ENCODE results near the gene PGPEP1. TPM values are rescaled to one million over a fixed set of nuclear protein-coding genes. Genes with fewer than 3 reads are reported as not detected.

Gene PGPEP1
- total RNA-seq (2022) (6.5 and 11.9 TPM in 2 replicates), Bru-seq, nascent RNA (percentile 37 among the genes with signal in this experiment), BruChase-seq, experiment 1, labeled RNA remaining after a 6-hour chase (percentile 60 among the genes with signal in this experiment), BruChase-seq, experiment 2, labeled RNA remaining after a 2-hour chase (percentile 50 among the genes with signal in this experiment)
- long read RNA-seq, partial matches to known transcripts = 0 of 4 reads
- long read RNA-seq, other reads (novel, unspliced or antisense) = 4 of 4 reads

- no peak for TF ChIP-seq CTCF (IDR thresholded peaks at IDR 0.05; ENCODE audit: unreplicated experiment)
- no peaks in the 10 kb centered on the region for H3K9me3 Mint-ChIP-seq (ENCODE audit: unreplicated experiment)
- H3K27ac Mint-ChIP-seq (ENCODE audit: low read depth, unreplicated experiment) = no peak within 1 kb of the TSS
- intact Hi-C loops (cut with micrococcal nuclease) = no loop called here
- peak within 1 kb of the TSS; percentile 58 for H3K4me3 Mint-ChIP-seq (ENCODE audit: unreplicated experiment)
- peaks cover 11% of the 10 kb centered on the region for H3K36me3 Mint-ChIP-seq (ENCODE audit: insufficient read depth, unreplicated experiment)
- no TSS peak for BruUV-seq (replicated peaks)
- ChIA-PET CTCF (interaction anchor here (1.5 to 3.1 kb wide), 6 partner anchors 9 to 71 kb away, joined by 6 to 26 read pairs (median 11); no protein-coding TSS in a partner anchor), POLR2A (interaction anchor here (0.6 to 6.7 kb wide), 6 partner anchors 11 to 149 kb away, joined by 3 to 32 read pairs (median 10); partner anchors contain the start of genes JUND, LSM4 and SSBP4)
- DNase-seq (ENCODE audit: unreplicated experiment) = no peak
- peaks cover 11% of the 10 kb centered on the region for H3K4me1 Mint-ChIP-seq (ENCODE audit: insufficient read depth, unreplicated experiment)
- H3K27me3 Mint-ChIP-seq (ENCODE audit: insufficient read depth, unreplicated experiment) = no peaks in the 10 kb centered on the region
Measured at GRCh38 chr19:18340190-18340989, at the start of gene PGPEP1. PGPEP1 (plus strand) TSS chr19:18340598; CDS start chr19:18340682, 84 bp downstream.

- no peak for DNase-seq (ENCODE audit: unreplicated experiment)
- Mint-ChIP-seq H3K27ac (ENCODE audit: low read depth, unreplicated experiment) (peak overlapping the region; percentile 97), H3K27me3 (ENCODE audit: insufficient read depth, unreplicated experiment) (no peaks in the 10 kb centered on the region), H3K36me3 (ENCODE audit: insufficient read depth, unreplicated experiment) (peaks cover 6% of the 10 kb centered on the region), H3K9me3 (ENCODE audit: unreplicated experiment) (no peaks in the 10 kb centered on the region), H3K4me3 (ENCODE audit: unreplicated experiment) (peak overlapping the region; percentile 78), H3K4me1 (ENCODE audit: insufficient read depth, unreplicated experiment) (peaks cover 24% of the 10 kb centered on the region)
- TF ChIP-seq CTCF (IDR thresholded peaks at IDR 0.05; ENCODE audit: unreplicated experiment) = no peak
- ChIA-PET POLR2A (interaction anchor here (0.7 to 4.0 kb wide), 7 partner anchors 11 to 99 kb away, joined by 5 to 170 read pairs (median 15); partner anchors contain the start of genes IQCN, JUND, LSM4 and MPV17L2), CTCF (interaction anchor here (0.5 kb wide), 1 partner anchor 8 kb away, joined by 5 read pairs; no protein-coding TSS in a partner anchor)
- intact Hi-C loops (cut with micrococcal nuclease) = no loop called here
- BruUV-seq (replicated peaks) = no TSS peak
Measured at GRCh38 chr19:18291019-18291524, 49.3 kb upstream of the PGPEP1 start.

GRCh38 chr19:18291590-18292461 is 48.6 kb upstream of the PGPEP1 start:
- Mint-ChIP-seq H3K4me1 (ENCODE audit: insufficient read depth, unreplicated experiment) (peaks cover 19% of the 10 kb centered on the region), H3K27ac (ENCODE audit: low read depth, unreplicated experiment) (peak overlapping the region; percentile 97), H3K27me3 (ENCODE audit: insufficient read depth, unreplicated experiment) (no peaks in the 10 kb centered on the region), H3K9me3 (ENCODE audit: unreplicated experiment) (no peaks in the 10 kb centered on the region), H3K36me3 (ENCODE audit: insufficient read depth, unreplicated experiment) (peaks cover 6% of the 10 kb centered on the region), H3K4me3 (ENCODE audit: unreplicated experiment) (peak overlapping the region; percentile 78)
- no peak for TF ChIP-seq CTCF (IDR thresholded peaks at IDR 0.05; ENCODE audit: unreplicated experiment)
- TSS peak; percentile 83 for BruUV-seq (replicated peaks)
- ChIA-PET POLR2A (interaction anchor here (0.6 to 4.0 kb wide), 14 partner anchors 10 to 252 kb away, joined by 3 to 170 read pairs (median 6); partner anchors contain the start of genes IQCN, JUND, LSM4 and MPV17L2), CTCF (interaction anchor here (0.5 to 2.7 kb wide), 7 partner anchors 9 to 683 kb away, joined by 3 to 15 read pairs (median 5); partner anchors contain the start of gene LSM4)
- DNase-seq (ENCODE audit: unreplicated experiment) = peak; percentile 70
- intact Hi-C loops (cut with micrococcal nuclease) = no loop called here
